Measurements from ENCODE around the gene ADAMTS17.

ADAMTS17 gene

DNA sequence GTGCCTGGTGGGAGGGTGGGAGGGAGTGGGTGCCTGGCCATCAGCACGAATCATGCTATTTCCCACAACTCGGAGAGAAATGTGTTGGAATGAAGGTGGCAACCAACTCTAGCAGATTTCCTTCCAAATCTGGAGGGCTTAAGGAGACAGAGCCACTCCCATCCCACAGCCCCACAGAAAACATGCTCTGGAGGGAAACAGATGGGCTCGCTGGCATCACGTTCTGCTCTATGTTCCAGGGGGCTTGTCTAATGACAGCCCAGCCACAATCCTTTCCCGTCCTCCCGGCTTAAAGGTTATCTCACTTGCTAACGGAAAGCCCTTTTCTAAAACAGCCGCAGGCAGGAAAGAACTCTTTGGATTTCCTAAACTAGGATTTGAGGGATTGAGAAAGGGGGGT is 65.3 kb downstream of the ADAMTS17 start:
- no peak for DNase-seq (ENCODE audit: low read depth in 2 of 2)

- no peak for DNase-seq (ENCODE audit: low read depth in 2 of 2)
Observed at GRCh38 chr15:100275641-100276040, 66.1 kb downstream of the ADAMTS17 start.

DNA sequence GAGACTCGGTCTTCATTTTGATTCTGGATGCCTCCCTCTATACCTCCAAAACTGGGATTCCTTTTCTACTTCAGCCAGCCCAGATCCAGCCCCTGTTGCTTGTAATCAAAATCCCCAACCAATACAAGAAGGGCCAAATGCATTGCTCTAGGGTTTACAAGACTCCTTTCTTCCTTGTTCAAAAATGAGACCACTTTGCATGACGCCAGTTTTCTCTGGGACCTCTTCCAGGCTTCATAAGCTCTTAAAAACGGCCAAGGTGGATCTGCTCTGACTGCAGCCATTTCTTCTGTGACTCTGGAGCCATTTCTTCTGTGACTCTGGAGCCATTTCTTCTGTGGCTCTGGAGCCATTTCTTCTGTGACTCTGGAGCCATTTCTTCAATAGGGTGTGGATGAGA is 71.9 kb downstream of the ADAMTS17 start:
- no peak for DNase-seq (ENCODE audit: low read depth in 2 of 2)

DNA sequence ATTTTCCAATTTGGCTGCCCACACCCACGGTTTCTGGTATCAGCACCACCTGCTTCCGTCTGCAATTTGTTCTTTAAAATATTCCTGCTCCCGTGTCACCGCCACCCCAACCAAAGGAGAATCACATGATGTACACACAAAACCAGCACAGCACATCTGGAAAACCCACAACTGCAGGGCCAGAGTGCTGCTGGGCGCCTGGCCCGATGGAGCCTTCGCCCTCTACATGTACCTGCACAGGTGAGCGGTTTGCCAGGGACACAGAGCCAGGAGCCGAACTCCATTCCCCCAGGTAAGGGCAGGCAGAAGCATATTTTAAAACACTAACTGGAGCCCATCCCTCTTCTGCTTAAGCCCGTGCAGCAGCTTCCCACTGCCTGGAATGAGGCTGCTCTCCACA is 75.6 kb downstream of the ADAMTS17 start:
- no peak for DNase-seq (ENCODE audit: low read depth in 2 of 2)

DNA sequence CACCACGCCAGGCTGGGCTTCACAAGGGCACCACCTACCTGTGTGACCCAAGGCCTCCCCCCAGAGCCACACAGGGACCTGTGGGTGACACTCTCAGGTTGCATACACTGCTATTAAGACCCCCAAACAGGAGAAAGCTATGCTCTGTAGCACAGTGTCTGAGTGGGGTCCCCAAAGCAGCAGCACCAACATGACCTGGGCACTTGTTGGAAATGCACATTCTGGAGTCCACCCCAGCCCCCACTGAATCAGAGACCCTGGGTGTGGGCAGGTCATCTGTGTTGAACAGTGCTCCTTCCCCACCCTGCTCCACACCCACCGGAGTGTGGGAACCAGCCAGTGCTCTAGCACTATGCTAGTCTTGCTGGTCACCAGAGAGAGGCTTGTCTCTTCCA is 76.1 kb downstream of the ADAMTS17 start:
- no peak for DNase-seq (ENCODE audit: low read depth in 2 of 2)

- no peak for DNase-seq (ENCODE audit: low read depth in 2 of 2)
Observed at GRCh38 chr15:100264994-100265640, 76.7 kb downstream of the ADAMTS17 start.

DNA sequence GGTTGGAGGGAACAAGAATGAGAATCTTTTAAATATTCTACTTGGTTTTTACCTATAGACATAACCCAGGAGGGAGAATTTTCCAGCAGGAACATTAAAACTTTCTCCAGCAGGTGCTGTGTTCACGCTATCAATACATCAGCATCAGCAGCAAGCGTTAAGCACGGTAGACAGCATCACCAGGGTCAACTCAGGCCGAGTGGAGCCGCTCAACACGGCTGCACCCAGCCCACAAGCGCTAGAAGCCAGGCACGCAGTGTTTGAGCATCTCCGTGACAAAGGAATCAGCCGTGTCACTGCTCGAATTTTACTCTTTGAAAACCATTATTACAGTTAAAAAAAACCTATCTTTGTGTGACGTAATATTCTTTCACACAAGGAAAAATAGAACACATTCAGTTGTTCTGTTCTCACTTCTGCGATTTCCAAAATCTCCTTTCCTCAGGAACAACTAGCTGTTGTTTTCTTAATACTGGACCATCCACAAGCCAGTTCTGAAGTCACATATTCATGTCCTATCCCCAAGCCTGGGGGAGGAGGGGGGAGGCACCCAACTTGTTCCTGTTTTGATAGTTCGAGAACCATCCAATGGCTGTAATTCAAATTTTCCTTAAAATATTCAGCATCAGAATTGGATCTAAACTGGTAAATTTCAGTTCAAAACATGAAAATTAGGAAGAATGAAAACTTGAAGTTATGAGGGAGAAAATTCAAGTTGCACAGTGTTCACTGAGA is 77.9 kb downstream of the ADAMTS17 start:
- DNase-seq (ENCODE audit: low read depth in 2 of 2) = no peak

DNA sequence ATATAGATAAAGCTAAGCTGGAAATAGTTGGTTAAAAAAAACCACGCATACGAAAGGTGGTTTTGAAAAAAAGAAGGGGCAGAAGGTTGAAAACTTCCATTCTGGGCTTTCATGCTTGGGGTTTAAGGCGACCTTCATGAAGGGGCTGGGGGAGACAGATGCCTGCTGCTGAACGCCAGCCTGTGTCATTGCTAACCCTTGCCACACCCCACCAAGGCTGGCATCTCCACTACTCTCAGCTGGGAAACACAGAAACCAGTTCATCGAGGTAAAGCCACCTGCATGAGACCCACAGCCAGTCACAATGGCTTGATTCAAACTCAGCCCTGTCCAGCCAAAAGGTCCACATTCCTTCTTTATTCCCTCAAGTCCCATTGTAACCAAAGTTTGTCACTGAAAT is 78.7 kb downstream of the ADAMTS17 start:
- DNase-seq (ENCODE audit: low read depth in 2 of 2) = no peak

DNA sequence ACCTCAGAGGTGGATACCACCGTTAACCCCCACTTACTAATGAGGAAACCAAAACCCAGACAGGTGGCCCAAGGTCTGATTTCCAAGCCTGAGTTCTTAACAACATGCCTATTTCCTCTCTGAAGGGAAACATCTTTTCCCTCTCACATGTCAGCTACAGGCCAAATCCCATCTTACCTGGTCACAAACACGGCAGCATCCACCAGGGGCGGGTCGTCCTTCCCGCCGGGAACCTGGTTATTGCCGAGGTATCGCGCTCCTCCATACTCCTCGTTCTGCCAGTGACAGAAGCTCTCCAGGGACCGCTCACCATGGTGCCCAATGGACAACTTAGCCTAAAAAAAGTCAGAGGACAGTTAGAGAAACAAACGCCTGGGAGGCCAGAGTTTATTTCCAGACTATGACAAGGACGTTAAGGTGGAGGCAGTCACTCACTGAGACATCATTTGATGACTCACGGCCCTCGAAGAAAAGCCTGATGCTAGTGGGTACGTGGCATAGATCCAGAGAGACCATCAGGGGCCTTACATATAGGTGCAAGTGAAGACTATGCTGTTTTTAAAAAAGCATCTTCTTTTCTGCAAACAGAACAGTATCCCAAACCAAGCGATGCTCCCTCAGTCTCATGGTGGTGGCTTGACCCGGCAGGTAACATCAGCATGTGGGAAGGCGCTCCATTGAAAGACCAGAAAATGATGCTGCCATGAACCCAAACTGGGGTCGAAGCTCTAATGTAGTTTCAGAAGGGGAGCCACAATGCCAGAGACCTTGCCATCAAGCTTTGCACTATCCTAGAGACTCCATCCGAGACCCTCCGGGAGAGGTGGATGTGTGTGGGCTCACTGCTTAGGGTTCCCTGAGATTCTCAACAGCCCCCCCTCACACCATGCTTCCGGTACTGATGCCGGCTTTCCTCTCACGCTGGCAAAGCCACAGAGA is 80.2 kb downstream of the ADAMTS17 start:
- no peak for DNase-seq (ENCODE audit: low read depth in 2 of 2)

- DNase-seq (ENCODE audit: low read depth in 2 of 2) = no peak
Observed at GRCh38 chr15:100259266-100259665, 82.5 kb downstream of the ADAMTS17 start.

GRCh38 chr15:100256970-100257650 is 84.7 kb downstream of the ADAMTS17 start:
- DNase-seq (ENCODE audit: low read depth in 2 of 2) = no peak

- no peak for DNase-seq (ENCODE audit: low read depth in 2 of 2)
Observed at GRCh38 chr15:100256101-100256969, 85.4 kb downstream of the ADAMTS17 start.

DNA sequence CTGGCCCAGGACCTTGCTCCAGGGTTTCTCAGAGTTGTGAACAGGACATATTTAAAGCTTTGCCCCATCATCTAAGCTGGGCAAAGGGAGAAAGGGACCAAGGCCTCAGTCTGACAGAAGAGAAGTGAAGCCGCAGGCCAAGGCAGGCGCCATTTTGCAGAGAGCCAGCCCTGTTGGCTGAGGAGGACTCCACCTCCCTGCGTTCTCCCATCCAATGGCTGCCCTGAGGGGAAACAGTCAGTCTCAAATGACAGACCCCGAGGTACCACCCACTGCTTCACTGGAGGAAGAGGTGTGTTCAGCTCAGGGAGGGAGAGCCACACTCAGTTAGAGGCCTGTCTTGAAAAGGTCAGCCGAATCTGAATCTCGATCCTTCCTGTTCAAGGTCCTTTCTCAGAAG is 86.1 kb downstream of the ADAMTS17 start:
- DNase-seq (ENCODE audit: low read depth in 2 of 2) = no peak

GRCh38 chr15:100254691-100255090 is 87.1 kb downstream of the ADAMTS17 start:
- DNase-seq (ENCODE audit: low read depth in 2 of 2) = no peak

- no peak for DNase-seq (ENCODE audit: low read depth in 2 of 2)
Observed at GRCh38 chr15:100254285-100254684, 87.5 kb downstream of the ADAMTS17 start.

GRCh38 chr15:100253640-100254039 is 88.1 kb downstream of the ADAMTS17 start:
- DNase-seq (ENCODE audit: low read depth in 2 of 2) = no peak

DNA sequence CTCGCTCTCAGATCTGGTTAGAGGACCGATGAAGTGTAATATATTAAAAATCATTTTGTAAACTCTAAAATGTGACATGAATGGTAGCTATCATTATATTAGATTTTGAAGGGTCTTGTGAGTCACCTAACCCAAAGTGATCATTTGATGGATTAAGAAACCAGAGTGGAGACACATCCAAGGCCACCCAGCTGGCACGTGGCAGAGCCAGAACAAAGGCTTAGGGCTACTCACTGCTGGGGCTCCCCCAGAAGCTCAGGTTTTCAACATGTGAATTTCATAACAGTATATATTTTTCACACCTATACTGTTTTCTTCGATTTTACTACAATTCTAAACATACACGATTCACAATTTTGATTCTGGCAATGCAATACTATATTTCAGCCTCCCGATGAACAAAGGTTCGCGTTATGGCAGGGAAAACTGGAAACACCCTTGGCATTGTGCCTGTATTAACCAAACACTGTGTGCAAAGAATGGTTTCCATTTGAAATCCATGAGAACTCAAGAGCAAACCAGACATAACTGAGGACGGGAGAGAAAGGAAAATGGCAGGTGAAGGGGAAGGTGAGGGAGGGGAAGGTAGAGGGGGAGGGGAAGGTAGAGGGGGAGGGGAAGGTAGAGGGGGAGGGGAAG is 88.9 kb downstream of the ADAMTS17 start:
- no peak for DNase-seq (ENCODE audit: low read depth in 2 of 2)

DNA sequence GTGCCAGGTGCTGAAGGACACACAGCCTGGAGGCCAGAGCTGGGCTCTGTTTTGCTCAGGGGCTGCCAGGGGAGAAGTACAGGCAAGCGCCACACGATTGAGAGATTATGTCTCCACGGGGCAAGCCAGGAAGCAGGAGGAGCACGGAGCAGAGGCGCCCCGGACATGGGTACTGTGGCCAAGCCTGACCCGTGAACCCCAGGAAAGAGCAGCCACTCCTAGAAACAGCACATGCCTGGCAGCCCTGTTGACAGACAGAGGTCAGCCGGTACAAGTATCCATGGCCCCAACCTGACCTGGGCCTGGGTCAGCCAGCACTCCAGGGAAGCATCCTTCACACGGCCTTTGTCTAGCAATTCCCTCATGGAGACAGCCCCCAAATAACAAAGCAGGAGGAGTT is 89.4 kb downstream of the ADAMTS17 start:
- DNase-seq (ENCODE audit: low read depth in 2 of 2) = no peak

DNA sequence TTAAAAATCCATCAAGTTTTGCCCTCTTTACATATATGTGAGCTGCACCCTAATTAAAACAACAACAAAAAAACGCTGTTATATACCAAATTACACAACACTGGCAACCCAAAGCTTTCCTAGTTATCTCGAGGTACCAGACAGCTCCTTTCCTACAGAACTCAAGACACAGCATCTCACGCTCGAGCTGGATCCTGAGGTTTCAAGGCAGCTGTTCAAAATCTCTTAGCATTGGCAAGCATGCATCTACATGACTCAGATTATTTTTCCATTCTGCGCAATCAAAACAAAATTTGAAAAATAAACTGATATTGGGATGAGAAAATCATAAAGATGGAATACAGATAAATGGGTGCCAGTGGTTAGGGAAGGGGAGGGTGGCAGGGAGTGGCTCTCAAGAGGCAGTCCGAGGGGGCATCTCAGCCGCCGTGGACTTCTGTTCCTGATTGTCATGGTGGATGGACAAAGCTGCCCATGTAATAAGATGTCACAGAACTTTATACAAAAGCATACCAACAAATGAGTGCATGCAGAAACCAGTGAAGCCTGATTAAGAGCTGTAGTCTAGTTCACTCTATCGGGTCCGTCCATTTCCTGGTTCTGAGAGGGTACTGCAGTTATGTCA is 91.5 kb downstream of the ADAMTS17 start:
- no peak for DNase-seq (ENCODE audit: low read depth in 2 of 2)
